H1 (cell line): ENCODE measurements around the gene CSRNP3.
A peak's percentile ranks its signal among the peaks of the same experiment; 100 is the strongest.

ENCODE experiments used
- CBX8 ChIP-seq: fragments of 300-800, 300-1000 bp; sonication (generic); IDR thresholded peaks from 2 replicates; pipeline ENCODE4 v1.7.1; 2016; ENCODE audit warnings: low read depth, low read length, borderline replicate concordance
- CREB1 ChIP-seq: IDR thresholded peaks from 2 replicates; pipeline ENCODE4 v1.6.1; 2012; ENCODE audit warnings: inconsistent platforms
- CTCF ChIP-seq, 3 experiments: IDR thresholded peaks; 1 replicate in 2 of 3; 2 replicates in 1 of 3; pipeline versions ENCODE4 v1.5.1 to v1.6.1; 2011; ENCODE audit warnings: low read length in 3 of 3, mild to moderate bottlenecking in 3 of 3, inconsistent platforms in 2 of 3, low read depth in 1 of 3, moderate library complexity in 1 of 3; ENCODE audit not compliant: insufficient read depth in 1 of 3; ENCODE audit errors: control extremely low read depth in 1 of 3
- EZH2 ChIP-seq: fragments of 200-600 bp; sonication (generic); IDR thresholded peaks from 2 replicates; pipeline ENCODE4 v1.7.1; 2012; ENCODE audit warnings: low read depth, mild to moderate bottlenecking, moderate library complexity, low read length, inconsistent platforms; ENCODE audit not compliant: severe bottlenecking
- KDM5A ChIP-seq: fragments of 200-600 bp; IDR thresholded peaks from 2 replicates; pipeline ENCODE4 v1.7.1; 2012; ENCODE audit warnings: mild to moderate bottlenecking, low read length, inconsistent platforms, mixed read lengths
- POLR2A ChIP-seq, 2 experiments: IDR thresholded peaks; 1 replicate in 1 of 2; 2 replicates in 1 of 2; pipeline ENCODE4 v1.6.1; 2011; ENCODE audit warnings: low read depth in 2 of 2, low read length in 2 of 2, mild to moderate bottlenecking in 2 of 2; ENCODE audit errors: control extremely low read depth in 1 of 2
- RAD21 ChIP-seq, 2 experiments: IDR thresholded peaks in 1 of 2; conservative IDR thresholded peaks in 1 of 2; 2 replicates each; pipeline ENCODE4 v1.6.1; 2011; ENCODE audit warnings: low read depth in 2 of 2, low read length in 2 of 2, improper control_type of control experiment in 1 of 2, inconsistent platforms in 1 of 2, mild to moderate bottlenecking in 1 of 2, moderate library complexity in 1 of 2
- RNF2 ChIP-seq: fragments of 200-900, 300-1000 bp; sonication (generic); IDR thresholded peaks from 2 replicates; pipeline ENCODE4 v1.7.1; 2016; ENCODE audit warnings: borderline replicate concordance, low read depth, mild to moderate bottlenecking, antibody characterized with exemption, low read length; ENCODE audit not compliant: poor library complexity, severe bottlenecking; ENCODE audit errors: missing control alignments
- SIRT6 ChIP-seq: IDR thresholded peaks from one replicate; pipeline ENCODE4 v1.7.1; 2012; ENCODE audit warnings: low read length, inconsistent platforms
- TCF12 ChIP-seq: IDR thresholded peaks from 2 replicates; pipeline ENCODE4 v1.6.1; 2011; ENCODE audit warnings: low read depth, mild to moderate bottlenecking, low read length
- YY1 ChIP-seq: IDR thresholded peaks from 2 replicates; pipeline ENCODE4 v1.6.1; 2011; ENCODE audit warnings: low read depth, mild to moderate bottlenecking, low read length

- TF ChIP-seq CTCF (IDR thresholded peaks at IDR 0.05; ENCODE audit: control extremely low read depth in 1 of 3, insufficient read depth in 1 of 3, low read depth in 1 of 3, low read length in 3 of 3): peak in 1 of 3 experiments; percentile 13; a peak in 1 of 4 replicates
- no peak; a peak in 1 of 3 replicates for TF ChIP-seq POLR2A (IDR thresholded peaks at IDR 0.05; ENCODE audit: control extremely low read depth in 1 of 2, low read depth in 2 of 2, low read length in 2 of 2)
- TF ChIP-seq EZH2: no peak
- TF ChIP-seq YY1: peak; percentile 72; the same call in 1 of the 2 replicates
- no peak for TF ChIP-seq KDM5A
- no peak for TF ChIP-seq CBX8
- peak in 1 of 2 experiments; percentile 30; a peak in 2 of 4 replicates for TF ChIP-seq RAD21 (IDR thresholded peaks at IDR 0.05 in 1 of 2, conservative IDR thresholded peaks at IDR 0.05 in 1 of 2; ENCODE audit: low read depth in 2 of 2, low read length in 2 of 2)
- no peak for TF ChIP-seq CREB1
- TF ChIP-seq RNF2: no peak
- no peak for TF ChIP-seq TCF12
- no peak for TF ChIP-seq SIRT6
Observed at GRCh38 chr2:165469417-165469816, at the start of gene CSRNP3.
